A549 (cell line): ENCODE measurements around the gene ART4. TPM values are rescaled to one million over a fixed set of nuclear protein-coding genes. Genes with fewer than 3 reads are reported as not detected.

Experiments
- ATAC-seq, 2 experiments: fragments of 200-7000 bp in 1 of 2; fragments of >200 bp in 1 of 2; cut with Nextera tagmentation in 1 of 2; cut with Tn5 transposase in 1 of 2; 3 replicates each; pipeline versions ENCODE4 v1.8.0 to v1.9.1; 2018 to 2020; ENCODE audit warnings: mild to moderate bottlenecking in 1 of 2, moderate library complexity in 1 of 2
- CTCF ChIA-PET: fragments of 300-600 bp; sonication (Branson Sonifier 250); formaldehyde crosslinking; extraction: SDS; loops from one replicate; lab custom pipeline; 2021; ENCODE audit warnings: antibody characterized with exemption, inconsistent platforms; lab: Yijun Ruan, JAX
- POLR2A ChIA-PET: fragments of 350-600 bp; formaldehyde crosslinking; extraction: SDS; loops from one replicate; lab custom pipeline; 2021; ENCODE audit warnings: antibody characterized with exemption, inconsistent platforms; lab: Yijun Ruan, JAX
- DNase-seq, 2 experiments: peaks; one replicate each; pipeline versions ENCODE4 v3.0.0 to v3.0.0-alpha.2; 2011 to 2016; ENCODE audit warnings: low read depth in 1 of 2, low spot score in 1 of 2
- FAIRE-seq: peaks from 2 replicates; lab custom pipeline; 2011; peaks lifted over from hg19 to GRCh38; lab: Jason Lieb, UNC
- H3K27ac ChIP-seq, 2 experiments: fragments of >200 bp; sonication (Bioruptor Twin); formaldehyde crosslinking; 3 replicates each; pipeline ENCODE4 v1.5.1; 2016 to 2017
- H3K4me1 ChIP-seq: fragments of >200 bp; sonication (Bioruptor Twin); formaldehyde crosslinking; 3 replicates; pipeline ENCODE4 v1.6.1; 2016
- H3K4me2 ChIP-seq: fragments of >200 bp; sonication (Bioruptor Twin); formaldehyde crosslinking; 3 replicates; pipeline ENCODE4 v1.6.1; 2016
- H3K4me3 ChIP-seq: fragments of >200 bp; sonication (Bioruptor Twin); formaldehyde crosslinking; 3 replicates; pipeline ENCODE4 v1.5.1; 2016
- H3K9me3 ChIP-seq: fragments of >200 bp; sonication (Bioruptor Twin); formaldehyde crosslinking; 3 replicates; pipeline ENCODE4 v1.6.1; 2016
- CBX2 ChIP-seq: fragments of 200-600 bp; sonication (generic); IDR thresholded peaks from 2 replicates; pipeline ENCODE4 v1.6.1; 2016; ENCODE audit warnings: low read depth, mild to moderate bottlenecking, borderline replicate concordance
- CEBPB ChIP-seq, 2 experiments: fragments of >200 bp in 1 of 2; sonication (Bioruptor Twin) in 1 of 2; formaldehyde crosslinking in 1 of 2; IDR thresholded peaks; 2 replicates each; pipeline ENCODE4 v1.6.1; 2012 to 2016
- CTCF ChIP-seq: fragments of >200 bp; sonication (Bioruptor Twin); formaldehyde crosslinking; IDR thresholded peaks from 3 replicates; pipeline ENCODE4 v1.5.1; 2016
- ELK1 ChIP-seq: fragments of 150-350 bp; IDR thresholded peaks from 2 replicates; pipeline ENCODE4 v1.6.1; 2014; ENCODE audit warnings: low read depth, mild to moderate bottlenecking, low read length
- FOXS1 ChIP-seq: fragments of 250-450 bp; sonication (Bioruptor Pico); IDR thresholded peaks from 2 replicates; pipeline ENCODE4 v1.5.0; 2020; ENCODE audit warnings: mild to moderate bottlenecking, moderate library complexity
- GATA3 ChIP-seq: IDR thresholded peaks from 2 replicates; pipeline ENCODE4 v1.6.1; 2012; ENCODE audit warnings: borderline replicate concordance
- HEYL ChIP-seq: fragments of 250-450 bp; sonication (Bioruptor Pico); IDR thresholded peaks from 2 replicates; pipeline ENCODE4 v1.8.0; 2021; ENCODE audit warnings: mild to moderate bottlenecking, moderate library complexity
- HOXA7 ChIP-seq: fragments of 250-450 bp; sonication (Bioruptor Pico); IDR thresholded peaks from 2 replicates; pipeline ENCODE4 v1.5.0; 2020; ENCODE audit warnings: mild to moderate bottlenecking, moderate library complexity
- HOXB13 ChIP-seq: fragments of 250-450 bp; sonication (Bioruptor Pico); IDR thresholded peaks from 2 replicates; pipeline ENCODE4 v1.5.0; 2020; ENCODE audit warnings: low read depth, mild to moderate bottlenecking, moderate library complexity
- MAZ ChIP-seq: fragments of 150-350 bp; IDR thresholded peaks from 2 replicates; pipeline ENCODE4 v1.6.1; 2014; ENCODE audit warnings: antibody characterized with exemption, low read depth, low read length, borderline replicate concordance
- NPAS2 ChIP-seq: fragments of 250-450 bp; sonication (Bioruptor Pico); IDR thresholded peaks from 2 replicates; pipeline ENCODE4 v1.8.0; 2022; ENCODE audit warnings: mild to moderate bottlenecking, moderate library complexity, borderline replicate concordance
- PHF8 ChIP-seq: fragments of 200-600 bp; sonication (generic); IDR thresholded peaks from 2 replicates; pipeline ENCODE4 v1.6.1; 2016; ENCODE audit warnings: low read depth, mild to moderate bottlenecking, antibody characterized with exemption, moderate library complexity, borderline replicate concordance
- POLR2A ChIP-seq: IDR thresholded peaks from 2 replicates; pipeline ENCODE4 v1.6.1; 2012; ENCODE audit warnings: mild to moderate bottlenecking, low read length
- RARB ChIP-seq: fragments of 250-450 bp; sonication (Bioruptor Pico); IDR thresholded peaks from 2 replicates; pipeline ENCODE4 v1.8.0; 2021; ENCODE audit warnings: mild to moderate bottlenecking, moderate library complexity
- RFX5 ChIP-seq: fragments of 450-650 bp; IDR thresholded peaks from 2 replicates; pipeline ENCODE4 v1.7.1; 2014; ENCODE audit warnings: antibody characterized with exemption, mild to moderate bottlenecking, moderate library complexity
- SMC3 ChIP-seq: fragments of >200 bp; sonication (Bioruptor Twin); formaldehyde crosslinking; IDR thresholded peaks from 3 replicates; pipeline ENCODE4 v1.6.1; 2018; ENCODE audit warnings: inconsistent platforms
- USF2 ChIP-seq: fragments of 450-650 bp; IDR thresholded peaks from 2 replicates; pipeline ENCODE4 v1.6.1; 2014; ENCODE audit warnings: antibody characterized with exemption
- ZNF302 ChIP-seq: fragments of 250-450 bp; sonication (Bioruptor Pico); IDR thresholded peaks from 2 replicates; pipeline ENCODE4 v1.9.0; 2021; ENCODE audit warnings: inconsistent platforms, mild to moderate bottlenecking, moderate library complexity
- WGBS: methylation state at CpG from one replicate; pipeline ENCODE4 v1.1.6; 2017; ENCODE audit errors: missing lambda C conversion rate; 5-methylcytosine and 5-hydroxymethylcytosine counted together
- polyA plus RNA-seq, 4 experiments: library from polyadenylated mRNA; depleted of rRNA in 3 of 4; stranded (reverse); fragments of >200 nt; fragmentation: RNase III in 1 of 4; extraction: RNeasy Plus Mini Kit Qiagen cat#74134 plus additional on column Dnase treatment in 1 of 4; gene quantifications; 2 replicates in 3 of 4; 3 replicates in 1 of 4; pipeline ENCODE4 v1.2.3, GENCODE V29; 2011 to 2017
- TF ChIP-seq, protein P1 (sequence below): fragments of 250-450 bp; sonication (Bioruptor Pico); IDR thresholded peaks from 2 replicates; pipeline ENCODE4 v1.5.0; 2020; ENCODE audit warnings: low read depth, mild to moderate bottlenecking, moderate library complexity

Gene ART4
- polyA plus RNA-seq, 2 of the 4 experiments (the other 2 are of a cell fraction): not detected

DNA sequence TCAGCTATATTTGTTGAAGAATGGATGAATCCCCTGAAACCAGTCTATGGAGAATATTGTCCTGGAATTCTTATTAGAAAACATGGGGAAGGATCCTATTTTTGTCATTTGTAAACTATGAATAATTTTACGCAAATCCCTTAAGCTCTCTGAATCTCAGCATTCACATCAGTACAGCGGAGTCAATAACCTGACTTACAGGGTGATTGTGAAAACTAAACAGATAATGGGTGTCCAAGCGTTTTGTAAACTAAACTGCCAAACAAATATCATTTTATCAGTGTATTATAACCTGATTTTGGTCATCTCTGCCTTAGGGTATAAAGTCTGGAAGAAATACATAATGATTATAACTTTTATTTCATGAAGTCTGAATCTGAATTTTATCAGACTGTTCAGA is 10.0 kb downstream of the ART4 start:
- POLR2A ChIA-PET: interaction anchor here (1.4 to 1.7 kb wide), 2 partner anchors 30 to 63 kb away, joined by 3 to 5 read pairs; partner anchors contain the start of genes C12orf60 and WBP11
- H3K4me1 ChIP-seq: peaks cover 43% of the 10 kb centered on the region
- no peak overlapping the region for H3K4me3 ChIP-seq
- TF ChIP-seq HOXA7 (CRISPR knock-in tag): no peak
- no peak for TF ChIP-seq PHF8
- no peak for TF ChIP-seq ELK1
- no peak for TF ChIP-seq GATA3
- no peak for TF ChIP-seq NPAS2 (CRISPR knock-in tag)
- FAIRE-seq (no peak), DNase-seq (no peak), ATAC-seq (no peak)
- CTCF ChIA-PET: interaction anchor here (1.1 to 3.9 kb wide), 5 partner anchors 8 to 33 kb away, joined by 3 to 22 read pairs (median 6); partner anchors contain the start of gene SMCO3
- no peaks in the 10 kb centered on the region for H3K9me3 ChIP-seq
- 79% methylated on average over 3 of the region's 3 CpGs for WGBS
- peak overlapping the region; percentile 77 to 80 for H3K27ac ChIP-seq
- peak overlapping the region; percentile 70; the same call in 1 of the 3 replicates for H3K4me2 ChIP-seq

DNA sequence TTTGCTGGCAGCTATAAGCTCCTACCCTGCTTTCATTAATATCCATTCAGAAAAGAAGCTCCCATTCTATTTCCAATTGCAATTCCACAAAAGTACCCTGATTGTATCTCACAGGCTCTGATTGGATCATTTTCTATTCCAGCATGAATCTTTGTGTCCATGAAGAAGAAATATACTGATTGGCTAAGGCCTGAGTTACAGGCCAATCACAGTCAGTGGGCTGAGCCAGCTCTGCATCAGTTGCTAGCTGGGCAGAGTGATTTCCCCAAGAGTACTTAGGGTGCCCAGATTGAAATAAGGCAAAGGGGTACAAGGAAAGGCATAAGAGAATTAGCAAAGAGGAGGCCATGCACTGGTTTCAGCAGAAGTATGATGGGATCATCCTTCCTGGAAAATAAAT is 14.4 kb downstream of the ART4 start:
- Histone ChIP-seq H3K4me2 (no peak overlapping the region), H3K9me3 (no peaks in the 10 kb centered on the region), H3K27ac (no peak overlapping the region), H3K4me3 (no peak overlapping the region), H3K4me1 (peaks cover 17% of the 10 kb centered on the region)
- no peak for FAIRE-seq
- ChIA-PET POLR2A (interaction anchor here (2.6 kb wide), 1 partner anchor 26 kb away, joined by 8 read pairs; the partner anchor contains the start of genes C12orf60 and WBP11), CTCF (interaction anchor here (0.6 to 5.7 kb wide), 3 partner anchors 9 to 700 kb away, joined by 3 to 36 read pairs (median 3); no protein-coding TSS in a partner anchor)
- TF ChIP-seq SMC3: no peak
- TF ChIP-seq RARB (CRISPR knock-in tag): no peak
- peak; percentile 95 for TF ChIP-seq RFX5
- no peak for TF ChIP-seq MAZ
- peak in 1 of 2 experiments; percentile 45 for DNase-seq
- peak in 1 of 2 experiments; percentile 75; a peak in 3 of 6 replicates for ATAC-seq

GRCh38 chr12:14827043-14827442 is 16.3 kb downstream of the ART4 start:
- WGBS: 90% methylated on average over 2 of the region's 2 CpGs
- peaks cover 10% of the 10 kb centered on the region; the same call in 1 of the 3 replicates for H3K4me1 ChIP-seq
- POLR2A ChIA-PET: interaction anchor here (2.6 kb wide), 1 partner anchor 24 kb away, joined by 8 read pairs; the partner anchor contains the start of genes C12orf60 and WBP11
- no peaks in the 10 kb centered on the region for H3K9me3 ChIP-seq
- CTCF ChIA-PET: interaction anchor here (1.1 to 5.7 kb wide), 4 partner anchors 7 to 394 kb away, joined by 4 to 36 read pairs (median 7); partner anchors contain the start of gene RERG
- no peak overlapping the region for H3K4me2 ChIP-seq
- no peak overlapping the region for H3K27ac ChIP-seq
- FAIRE-seq (no peak), ATAC-seq (no peak), DNase-seq (no peak)
- no peak overlapping the region for H3K4me3 ChIP-seq
- TF ChIP-seq HEYL (CRISPR knock-in tag) (no peak), NPAS2 (CRISPR knock-in tag) (no peak)

- Histone ChIP-seq H3K9me3 (no peaks in the 10 kb centered on the region), H3K4me1 (peaks cover 10% of the 10 kb centered on the region; the same call in 1 of the 3 replicates)
- CTCF ChIA-PET: interaction anchor here (1.1 to 5.7 kb wide), 3 partner anchors 8 to 395 kb away, joined by 4 to 36 read pairs (median 10); partner anchors contain the start of gene RERG
- TF ChIP-seq GATA3 (no peak), CTCF (no peak), POLR2A (no peak), CBX2 (no peak), ELK1 (no peak), RFX5 (no peak), HOXB13 (CRISPR knock-in tag) (no peak), USF2 (no peak), MAZ (no peak), PHF8 (no peak), FOXS1 (no peak), ZNF302 (no peak), CEBPB (IDR thresholded peaks at IDR 0.05) (no peak)
- TF ChIP-seq, protein P1, sequence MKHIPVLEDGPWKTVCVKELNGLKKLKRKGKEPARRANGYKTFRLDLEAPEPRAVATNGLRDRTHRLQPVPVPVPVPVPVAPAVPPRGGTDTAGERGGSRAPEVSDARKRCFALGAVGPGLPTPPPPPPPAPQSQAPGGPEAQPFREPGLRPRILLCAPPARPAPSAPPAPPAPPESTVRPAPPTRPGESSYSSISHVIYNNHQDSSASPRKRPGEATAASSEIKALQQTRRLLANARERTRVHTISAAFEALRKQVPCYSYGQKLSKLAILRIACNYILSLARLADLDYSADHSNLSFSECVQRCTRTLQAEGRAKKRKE (CRISPR knock-in tag): no peak
- TF ChIP-seq, all 56 proteins: peak for 0
- no peak overlapping the region for H3K4me2 ChIP-seq
- no peak overlapping the region for H3K27ac ChIP-seq
- ATAC-seq (no peak), DNase-seq (no peak), FAIRE-seq (no peak)
- H3K4me3 ChIP-seq: no peak overlapping the region
- POLR2A ChIA-PET: no interaction called here
- 95% methylated on average over 5 of the region's 5 CpGs for WGBS
Observed at GRCh38 chr12:14826491-14826890, 16.8 kb downstream of the ART4 start.
